Measurements from ENCODE around the gene GRID1.
"Not testable (repeated sequence)": the region's sequence is repeated elsewhere in the genome, so short reads cannot be mapped to it uniquely, and the experiment has no call there.

GRCh38 chr10:86092311-86092710 lies 274.3 kb downstream of the GRID1 start:
- TF ChIP-seq CTCF (conservative IDR thresholded peaks at IDR 0.05); EZH2 (IDR thresholded peaks at IDR 0.05; ENCODE audit: low read depth): not testable (repeated sequence)
